ENCODE results near the gene RNF212.

GRCh38 chr4:1152290-1152689, 38.9 kb upstream of the RNF212 start:
- TF ChIP-seq CTCF (conservative IDR thresholded peaks at IDR 0.05) (no peak), ZFX (IDR thresholded peaks at IDR 0.05) (no peak)
